Mucosa of descending colon (tissue), 3 donors: Measurements from ENCODE around the gene MOB1B. TPM values are rescaled to one million over a fixed set of nuclear protein-coding genes. Genes with fewer than 3 reads are reported as not detected.

Source experiments
- ATAC-seq: fragments of 200-7000 bp; cut with Tn5 transposase; one replicate; pipeline ENCODE4 v1.9.1; 2020; ENCODE audit warnings: mild to moderate bottlenecking, moderate library complexity
- DNase-seq, 3 donors: peaks; one replicate each; pipeline ENCODE4 v3.0.0-alpha.2; 2020
- H3K36me3 ChIP-seq: fragments of 200-600 bp; one replicate; pipeline ENCODE4 v1.8.0; 2021; ENCODE audit warnings: low read depth, mild to moderate bottlenecking
- H3K4me1 ChIP-seq: fragments of 200-600 bp; one replicate; pipeline ENCODE4 v1.8.0; 2021; ENCODE audit warnings: low read depth, mild to moderate bottlenecking
- H3K4me3 ChIP-seq: fragments of 200-600 bp; one replicate; pipeline ENCODE4 v1.8.0; 2021; ENCODE audit warnings: mild to moderate bottlenecking
- H3K9me3 ChIP-seq: fragments of 200-600 bp; one replicate; pipeline ENCODE4 v1.8.0; 2021; ENCODE audit warnings: mild to moderate bottlenecking
- CTCF ChIP-seq: fragments of 200-600 bp; IDR thresholded peaks from one replicate; pipeline ENCODE4 v1.8.0; 2022; ENCODE audit warnings: antibody characterized with exemption, mild to moderate bottlenecking
- intact Hi-C, 2 donors: fragments of 100-400 bp; cut with DNase I in 1 of 2; cut with micrococcal nuclease in 1 of 2; formaldehyde crosslinking; loops; one replicate each; pipeline versions ENCODE4 v1.11.0 to v1.11.1; 2022; cut with DNase I, micrococcal nuclease
- total RNA-seq, 3 donors: library from RNA; stranded (reverse); fragmentation: NEBNext Ultra II Directional in 2 of 3; extraction: Animal tissue kit (Norgen Biotek cat#: 25700) in 2 of 3; gene quantifications; one replicate each; pipeline versions ENCODE4 v1.2.1 to v1.2.4, GENCODE V29; 2021 to 2023
- donor health status: DM: no; HTN: no; CAD: no; lungs with moderate emphysema.
- donor health status: DM: no; HTN: no; CAD: no.
- donor health status: DM: no; HTN: yes; CAD: no.

MOB1B gene
- total RNA-seq, 3 donors from 2014 or later = 12.2 to 22.3 (median 12.8) TPM

- intact Hi-C loops = no loop called here
- no peak for DNase-seq
- Histone ChIP-seq H3K36me3 (no peaks in the 10 kb centered on the region), H3K4me3 (no peak overlapping the region), H3K9me3 (no peaks in the 10 kb centered on the region), H3K4me1 (no peaks in the 10 kb centered on the region)
- TF ChIP-seq CTCF = no peak
- ATAC-seq = peak; percentile 36
Measured at GRCh38 chr4:70925899-70926635, 23.9 kb downstream of the MOB1B start.

DNA sequence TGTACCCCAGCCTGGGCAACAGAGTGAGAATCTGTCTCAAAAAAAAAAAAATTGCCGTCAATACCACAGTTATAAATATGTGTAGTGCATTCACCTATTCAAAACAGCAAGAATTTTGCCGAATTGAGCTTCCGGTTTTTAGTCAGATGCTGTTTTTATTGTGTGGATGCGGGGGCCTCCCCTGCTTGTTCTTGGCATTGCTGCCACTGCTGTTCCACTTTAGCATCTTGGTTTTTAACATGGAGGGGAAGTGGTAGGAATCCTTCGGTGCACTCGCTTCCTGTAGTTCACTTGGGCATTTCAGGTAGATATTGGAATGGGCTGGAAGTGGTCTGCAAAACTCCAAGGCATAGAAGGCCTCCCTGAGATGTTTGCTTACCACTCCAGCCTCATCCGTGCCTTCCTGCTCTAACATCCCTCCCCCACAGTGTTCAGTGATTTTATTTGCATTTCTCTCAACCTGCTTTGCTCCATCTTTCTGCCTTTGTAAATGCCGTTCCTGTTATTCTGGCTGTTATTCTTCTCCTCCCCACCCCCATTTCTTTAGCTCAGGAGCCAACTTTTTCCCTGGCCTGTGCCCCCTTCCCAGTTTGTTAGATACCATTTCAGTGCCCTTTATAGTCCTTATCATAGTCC lies 25.5 kb downstream of the MOB1B start:
- no peak for TF ChIP-seq CTCF
- no peak for DNase-seq
- Histone ChIP-seq H3K36me3 (no peaks in the 10 kb centered on the region), H3K4me3 (no peak overlapping the region), H3K4me1 (no peaks in the 10 kb centered on the region), H3K9me3 (no peaks in the 10 kb centered on the region)
- ATAC-seq = no peak
- intact Hi-C loops = no loop called here

DNA sequence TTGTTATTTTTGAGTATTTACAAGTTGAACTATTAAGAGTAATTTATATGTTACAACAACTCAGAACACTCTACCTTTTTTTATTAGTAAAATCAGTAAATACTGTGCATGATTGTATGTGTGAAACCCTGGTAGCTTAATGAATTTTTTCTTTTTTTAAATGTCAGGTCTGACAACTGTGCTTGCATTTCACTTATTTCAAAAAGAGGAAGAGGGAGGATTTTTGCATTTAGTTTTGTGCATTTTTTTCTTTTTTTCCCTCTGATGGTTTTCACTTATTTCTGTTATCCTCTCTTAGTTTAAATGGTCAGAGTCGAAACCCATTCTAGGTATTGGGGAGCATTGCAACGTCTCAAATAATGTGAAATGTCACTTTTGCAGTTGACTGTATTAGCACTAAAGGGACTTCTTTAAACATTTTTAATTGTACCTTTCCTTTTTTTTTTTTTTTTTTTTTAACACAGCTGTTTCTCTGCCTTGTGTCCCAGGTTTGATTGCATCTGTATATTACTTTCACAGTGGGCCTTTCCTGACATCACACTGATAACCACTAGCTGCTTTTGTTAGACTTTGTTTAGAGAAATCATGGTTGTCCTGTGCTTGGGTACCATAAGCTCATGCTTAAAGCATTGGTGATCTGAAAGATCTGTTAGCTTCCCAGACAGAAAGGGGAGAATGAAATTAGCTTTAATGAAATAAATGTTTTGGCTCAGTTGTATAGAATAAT lies 28.5 kb downstream of the MOB1B start:
- H3K9me3 ChIP-seq = no peaks in the 10 kb centered on the region
- H3K36me3 ChIP-seq = no peaks in the 10 kb centered on the region
- no peaks in the 10 kb centered on the region for H3K4me1 ChIP-seq
- no peak for ATAC-seq
- no peak overlapping the region for H3K4me3 ChIP-seq
- intact Hi-C loops = no loop called here
- DNase-seq = no peak
- no peak for TF ChIP-seq CTCF

GRCh38 chr4:70931347-70931746 lies 29.2 kb downstream of the MOB1B start:
- DNase-seq = no peak
- ATAC-seq = no peak
- H3K4me1 ChIP-seq = no peaks in the 10 kb centered on the region
- H3K4me3 ChIP-seq = no peak overlapping the region
- no peaks in the 10 kb centered on the region for H3K36me3 ChIP-seq
- TF ChIP-seq CTCF = no peak
- intact Hi-C loops = no loop called here
- no peaks in the 10 kb centered on the region for H3K9me3 ChIP-seq

DNA sequence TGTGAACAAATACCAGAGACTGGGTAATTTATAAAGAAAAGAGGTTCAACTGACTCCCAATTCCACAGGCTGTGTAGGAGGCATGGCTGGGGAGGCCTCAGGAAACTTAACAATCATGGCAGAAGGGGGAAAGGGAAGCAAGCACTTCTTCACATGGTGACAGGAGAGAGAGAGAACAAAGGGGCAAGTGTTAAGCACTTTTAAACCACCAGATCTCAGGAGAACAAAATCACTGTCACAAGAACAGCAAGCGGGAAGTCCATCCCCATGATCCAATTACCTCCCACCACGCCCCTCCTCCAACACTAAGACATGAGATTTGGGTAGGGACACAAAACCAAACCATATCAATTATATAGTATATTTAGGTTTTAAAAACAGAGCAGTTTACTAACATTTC lies 30.8 kb downstream of the MOB1B start:
- H3K4me3 ChIP-seq = no peak overlapping the region
- ATAC-seq (no peak), DNase-seq (no peak)
- no peaks in the 10 kb centered on the region for H3K9me3 ChIP-seq
- H3K36me3 ChIP-seq = no peaks in the 10 kb centered on the region
- intact Hi-C loops = no loop called here
- H3K4me1 ChIP-seq = no peaks in the 10 kb centered on the region
- no peak for TF ChIP-seq CTCF
